Activated T-cell treated with anti-CD3 and anti-CD28 coated beads, Interleukin-2, amount 50 U/mL, for 48 hours (primary cell): ENCODE data around the gene CAVIN1.
"Not testable (repeated sequence)": the region's sequence is repeated elsewhere in the genome, so short reads cannot be mapped to it uniquely, and the experiment has no call there.

Experiments
- DNase-seq, 2 experiments: peaks; one replicate each; pipeline ENCODE4 v3.0.0-alpha.2; 2020

CAVIN1 gene

DNA sequence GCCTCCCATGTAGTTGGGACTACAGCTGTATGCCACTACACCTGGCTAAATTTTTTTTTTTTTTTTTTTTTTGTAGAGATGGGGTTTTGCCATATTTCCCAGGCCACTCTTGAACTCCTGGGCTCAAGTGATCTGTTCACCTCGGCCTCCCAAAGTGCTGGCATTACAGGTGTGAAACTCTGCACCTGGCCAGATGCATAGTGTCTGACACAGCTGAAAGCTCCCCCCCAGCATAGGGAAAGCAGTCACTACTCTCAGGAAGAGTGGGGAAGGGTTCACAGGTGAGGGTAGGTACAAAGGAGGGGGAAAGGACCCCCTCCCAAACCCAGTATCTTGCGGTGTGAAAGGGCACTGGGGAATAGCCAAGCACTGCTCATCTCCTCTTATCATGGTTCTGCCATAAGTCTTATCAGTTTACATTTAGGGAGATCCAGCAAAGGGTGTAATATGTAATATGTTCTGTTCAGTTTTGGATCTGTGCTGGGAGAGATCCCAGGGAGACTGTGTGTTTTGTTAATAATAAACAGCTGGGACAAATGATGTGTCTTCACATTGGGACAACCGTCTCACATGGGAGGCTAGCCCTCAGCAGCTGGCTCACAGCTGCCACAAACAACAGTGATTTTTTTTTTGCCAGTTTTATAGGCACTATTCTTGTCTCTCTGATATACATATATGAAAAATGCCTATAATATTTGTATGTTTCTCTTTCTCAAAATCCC, 6.8 kb upstream of the CAVIN1 start:
- DNase-seq = no peak

DNA sequence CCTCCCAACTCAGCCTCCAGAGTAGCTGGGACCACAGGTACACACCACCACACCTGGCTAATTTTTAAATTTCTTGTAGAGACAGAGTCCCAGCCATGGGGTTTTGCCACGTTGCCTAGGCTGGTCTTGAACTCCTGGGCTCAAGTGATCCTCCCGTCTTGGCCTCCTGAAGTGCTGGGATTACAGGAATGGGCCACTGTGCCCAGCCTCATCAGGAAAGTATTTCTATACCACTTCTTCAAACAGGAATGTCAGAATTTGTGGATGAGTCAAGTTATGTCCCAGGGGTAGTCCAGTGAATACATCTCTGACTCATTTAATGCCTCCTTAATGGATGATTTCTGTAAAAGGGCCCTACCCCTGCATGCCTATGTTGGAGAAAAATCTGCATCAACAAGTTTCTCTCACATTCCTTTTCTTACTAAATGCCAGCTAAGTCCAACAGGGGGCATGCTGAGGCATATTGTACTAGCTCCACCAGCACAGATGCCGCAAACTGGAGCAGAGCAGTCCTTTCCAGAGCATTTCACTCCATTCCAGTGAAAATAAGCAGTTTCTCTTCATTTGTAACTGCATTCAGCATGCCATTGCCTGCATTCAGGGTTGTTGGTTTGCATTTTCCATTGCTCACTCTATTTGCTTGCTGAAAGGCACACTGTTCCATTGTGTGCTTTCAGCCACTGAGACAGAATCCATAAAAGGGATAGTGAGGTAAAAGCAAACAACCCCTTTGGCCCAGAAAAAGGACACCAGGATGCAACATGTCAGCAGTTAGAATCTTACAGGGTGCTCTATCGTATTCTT, 5.3 kb upstream of the CAVIN1 start:
- DNase-seq = no peak

DNA sequence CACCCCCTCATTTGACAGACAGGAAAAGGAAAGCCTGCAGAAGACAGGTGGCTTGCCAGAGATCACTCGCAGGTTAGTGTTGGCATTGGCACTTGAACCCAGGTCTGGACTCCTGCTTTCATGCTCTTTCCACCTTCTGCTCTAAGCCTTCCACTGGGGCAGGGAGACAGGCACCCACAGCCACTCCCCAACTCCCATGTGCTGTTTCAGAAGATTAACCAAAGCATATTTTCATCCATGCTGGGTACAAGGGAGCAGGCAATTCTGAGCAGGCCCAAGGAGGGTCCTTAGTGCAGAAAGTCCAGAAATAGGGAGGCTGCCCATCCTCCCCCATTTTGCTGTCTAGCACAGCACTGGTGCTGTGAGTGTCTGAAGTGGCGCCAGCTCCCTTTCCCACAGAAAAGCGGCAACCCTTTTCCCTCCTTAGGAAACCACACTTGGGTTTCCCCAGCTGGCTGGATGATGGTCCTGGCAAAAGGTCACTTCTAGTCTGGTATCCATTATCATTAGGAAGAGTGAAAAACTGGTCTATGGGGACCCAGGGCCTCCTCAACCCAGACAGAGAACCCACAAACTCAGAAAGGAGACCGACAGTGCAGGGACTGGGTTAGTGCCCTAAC, 2.0 kb upstream of the CAVIN1 start:
- DNase-seq = no peak

DNA sequence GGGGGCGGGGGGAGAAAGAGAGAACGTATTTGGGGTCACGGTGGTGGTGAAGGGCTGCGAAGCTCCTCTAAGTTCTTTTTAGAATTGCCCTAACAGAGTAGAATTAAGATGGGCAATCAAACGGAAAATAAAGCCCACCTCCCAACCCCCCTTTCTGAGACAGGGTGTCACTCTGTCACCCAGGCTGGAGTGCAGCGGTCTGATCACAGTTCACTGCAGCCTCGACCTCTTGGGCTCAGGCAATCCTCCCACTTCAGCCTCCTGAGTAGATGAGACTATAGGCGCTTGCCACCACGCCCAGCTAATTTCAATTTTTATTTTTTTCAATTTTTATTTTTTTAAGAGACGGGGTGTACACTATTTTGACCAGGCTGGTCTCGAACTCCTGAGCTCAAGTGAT, 710 bp upstream of the CAVIN1 start:
- no peak for DNase-seq

DNA sequence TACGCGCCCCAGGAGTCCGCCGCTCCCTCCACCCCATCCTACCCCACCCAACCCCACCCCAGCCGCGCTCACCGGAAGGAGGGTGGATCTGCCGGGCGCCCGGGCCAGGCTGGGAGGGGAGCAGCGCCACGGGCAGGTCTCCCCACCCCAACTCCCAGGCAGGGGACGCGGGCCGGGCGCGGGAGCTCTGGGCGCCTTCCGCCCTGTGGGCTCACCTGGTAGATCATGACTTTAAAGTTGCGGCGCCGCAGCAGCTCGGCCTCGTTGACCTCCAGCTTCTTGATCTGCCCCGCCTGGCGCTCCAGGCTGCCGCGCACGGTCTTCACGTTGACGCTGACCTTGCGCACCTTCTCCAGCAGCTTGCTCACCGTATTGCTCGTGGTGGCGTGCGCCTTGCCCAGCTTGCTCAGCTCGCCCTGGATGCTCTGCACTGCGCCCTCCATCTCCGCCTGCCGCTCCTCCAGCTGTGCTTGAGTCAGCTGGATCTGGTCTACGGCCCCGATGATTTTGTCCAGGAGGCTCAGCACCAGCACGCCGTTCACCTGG, 571 bp downstream of the CAVIN1 start:
- peak; percentile 58 to 63 for DNase-seq

DNA sequence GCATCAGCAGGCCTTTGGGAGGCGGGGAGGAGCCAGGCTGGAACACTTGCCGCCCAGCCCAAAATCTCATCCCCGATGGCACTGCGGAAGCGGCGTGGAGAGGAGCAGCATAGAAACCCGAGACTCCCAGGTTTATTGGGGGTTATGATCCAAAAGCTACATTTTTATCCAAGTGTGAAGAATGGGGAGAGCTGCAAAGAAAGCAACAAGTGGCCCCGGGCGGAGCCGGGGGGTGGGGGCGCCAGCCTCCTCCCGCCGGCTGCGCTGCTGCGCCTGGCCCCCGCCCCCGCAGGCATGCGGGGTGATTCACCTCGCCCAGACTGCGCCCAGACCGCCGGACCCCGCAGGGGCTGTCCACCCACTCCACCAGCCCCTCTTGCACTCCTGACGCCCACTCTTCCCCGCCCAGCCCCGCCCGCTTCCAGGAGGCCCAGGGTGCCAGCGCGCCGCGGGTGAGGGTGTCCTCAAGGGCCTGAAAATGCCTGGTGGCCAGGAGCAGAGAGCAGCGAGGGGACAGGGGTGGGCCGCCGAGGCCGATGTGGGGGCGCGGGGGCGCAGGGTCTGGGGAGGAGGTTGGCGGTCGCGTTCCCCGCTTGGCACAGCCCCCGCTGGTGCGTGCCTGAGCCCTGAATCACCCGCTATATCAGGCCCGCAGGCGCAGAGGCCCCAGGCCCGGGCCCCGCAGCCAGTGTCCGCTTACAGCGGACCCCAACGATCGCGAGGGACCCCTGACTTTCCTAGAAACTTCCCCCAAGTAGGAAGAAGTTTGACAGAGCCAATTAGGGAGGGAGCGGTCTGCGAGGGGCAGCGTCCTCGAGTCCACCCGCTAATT, 1.3 kb downstream of the CAVIN1 start:
- DNase-seq = peak in 1 of 2 experiments; percentile 51

DNA sequence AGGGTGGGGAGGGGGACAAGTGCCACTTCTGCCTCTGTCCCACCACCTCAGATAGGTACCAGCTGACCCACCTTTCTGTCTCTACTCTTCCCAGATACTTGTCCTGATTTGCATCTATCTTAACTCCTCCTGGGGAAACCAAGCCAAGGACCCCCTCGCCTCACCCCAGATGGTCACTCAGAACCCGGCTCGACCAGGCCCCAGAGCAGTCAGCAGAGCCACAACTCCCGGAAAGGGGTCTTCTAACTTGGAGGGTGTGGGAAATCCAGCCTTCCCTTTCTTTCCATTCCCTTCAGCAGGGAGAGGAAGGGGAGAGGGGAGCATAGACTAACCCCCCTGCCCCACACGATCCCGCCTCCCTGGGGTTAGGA, 1.9 kb downstream of the CAVIN1 start:
- DNase-seq = no peak

DNA sequence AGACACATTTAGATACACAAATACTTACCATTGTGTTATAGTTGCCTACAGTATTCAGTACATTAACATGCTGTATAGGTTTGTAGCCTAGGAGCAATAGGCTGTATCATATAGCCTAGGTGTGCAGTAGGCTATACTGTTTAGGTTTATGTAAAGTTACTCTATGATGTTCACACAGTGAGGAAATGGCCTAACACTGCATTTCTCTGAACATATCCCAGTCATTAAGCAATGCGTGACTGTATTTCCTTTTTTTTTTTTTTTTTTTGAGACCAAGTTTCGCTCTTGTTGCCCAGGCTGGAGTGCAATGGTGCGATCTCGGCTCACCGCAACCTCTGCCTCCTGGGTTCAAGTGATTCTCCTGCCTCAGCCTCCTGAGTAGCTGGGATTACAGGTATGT, 5.1 kb downstream of the CAVIN1 start:
- not testable (repeated sequence) for DNase-seq

DNA sequence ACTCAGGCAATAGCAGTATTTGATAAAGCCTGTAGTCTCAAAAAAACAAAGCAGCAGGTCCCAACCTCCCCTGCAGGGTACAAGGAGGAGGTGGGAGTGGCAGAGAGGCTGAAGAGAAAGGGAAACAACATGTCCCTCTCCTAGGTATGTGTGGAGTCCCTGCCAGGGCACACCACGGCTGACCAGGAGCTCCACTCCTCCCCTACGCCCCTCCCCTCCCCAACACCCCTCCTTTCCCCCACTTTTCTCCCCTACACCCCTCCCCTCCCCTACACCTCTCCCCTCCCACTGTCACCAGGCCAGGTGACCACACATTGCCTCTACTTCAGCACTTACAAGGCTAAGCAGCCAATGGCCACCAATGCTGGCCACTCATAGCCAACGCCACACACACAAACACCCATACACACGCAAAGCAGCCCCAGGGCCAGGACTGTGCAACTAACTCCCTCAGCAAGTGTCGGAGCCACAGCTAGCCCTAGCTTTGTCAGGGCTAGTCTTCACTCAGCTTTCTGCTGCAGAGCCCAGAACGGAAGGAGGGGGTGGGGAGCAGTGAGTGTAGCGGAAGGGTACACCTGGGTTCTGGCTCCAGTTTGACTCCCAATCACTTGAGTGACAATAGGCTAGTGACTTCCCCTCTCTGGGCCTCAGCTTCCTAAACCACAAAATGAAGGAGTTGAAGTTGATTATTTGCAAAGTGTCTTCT, 8.2 kb downstream of the CAVIN1 start:
- DNase-seq = peak; percentile 67 to 70

DNA sequence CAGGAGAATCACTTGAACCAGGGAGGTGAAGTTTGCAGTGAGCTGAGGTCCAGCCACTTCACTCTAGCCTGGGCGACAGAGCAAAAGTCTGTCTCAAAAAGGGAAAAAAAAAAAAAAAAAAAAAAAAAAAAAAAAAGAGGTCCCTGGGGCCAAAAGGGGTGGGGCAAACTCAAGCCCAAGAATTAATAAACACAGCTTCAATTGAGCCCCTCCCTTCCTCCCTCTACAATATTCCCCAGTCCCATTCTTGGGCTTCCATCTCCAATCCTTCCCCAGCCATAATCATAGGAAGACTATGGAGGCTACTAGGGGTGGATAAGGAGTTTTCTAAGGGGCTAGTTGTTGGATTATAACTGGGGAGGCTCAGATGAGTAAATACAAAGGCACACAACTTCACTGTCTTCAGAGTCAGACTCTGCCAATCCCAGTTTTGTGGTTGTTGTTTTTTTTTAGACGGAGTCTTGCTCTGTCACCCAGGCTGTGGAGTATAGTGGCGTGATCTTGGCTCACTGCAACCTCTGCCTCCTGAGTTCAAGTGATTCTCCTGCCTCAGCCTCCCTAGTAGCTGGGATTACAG, 9.5 kb downstream of the CAVIN1 start:
- DNase-seq = no peak

DNA sequence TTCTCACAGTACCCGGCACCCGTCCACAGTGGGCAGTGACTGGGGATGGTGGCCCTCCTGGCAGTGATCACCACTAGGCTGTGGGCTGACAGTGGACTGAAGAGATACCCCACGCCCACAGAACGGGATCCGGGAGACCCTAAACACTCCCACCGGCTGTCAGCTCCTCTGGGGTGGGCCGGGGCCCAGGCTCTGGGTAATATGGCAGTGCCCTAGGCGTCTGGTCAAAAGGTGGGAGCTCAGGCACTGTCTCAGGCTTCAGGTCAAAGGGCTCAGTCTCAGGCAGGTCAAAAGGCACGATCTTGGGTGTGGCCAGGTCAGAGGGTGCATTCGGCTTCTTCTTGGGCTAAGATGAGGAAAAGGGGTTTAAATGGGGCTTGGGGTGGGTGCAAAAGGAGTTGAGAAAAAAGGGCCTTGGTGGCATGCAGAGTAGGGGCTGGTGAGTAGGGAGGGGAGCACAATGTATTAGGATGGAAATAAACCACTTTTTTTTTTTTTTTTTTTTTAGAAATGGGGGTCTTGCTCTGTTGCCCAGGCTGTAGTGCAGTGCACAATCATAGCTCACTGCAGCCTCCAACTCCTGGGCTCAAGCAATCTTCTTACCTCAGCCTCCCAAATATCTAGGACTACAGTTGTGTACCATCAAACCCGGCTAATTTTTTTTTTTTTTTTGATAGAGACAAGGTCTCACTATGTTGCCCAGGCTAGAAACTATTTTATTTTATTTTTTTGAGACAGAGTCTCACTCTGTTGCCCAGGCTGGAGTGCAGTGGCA, 11.0 kb downstream of the CAVIN1 start:
- DNase-seq = no peak

DNA sequence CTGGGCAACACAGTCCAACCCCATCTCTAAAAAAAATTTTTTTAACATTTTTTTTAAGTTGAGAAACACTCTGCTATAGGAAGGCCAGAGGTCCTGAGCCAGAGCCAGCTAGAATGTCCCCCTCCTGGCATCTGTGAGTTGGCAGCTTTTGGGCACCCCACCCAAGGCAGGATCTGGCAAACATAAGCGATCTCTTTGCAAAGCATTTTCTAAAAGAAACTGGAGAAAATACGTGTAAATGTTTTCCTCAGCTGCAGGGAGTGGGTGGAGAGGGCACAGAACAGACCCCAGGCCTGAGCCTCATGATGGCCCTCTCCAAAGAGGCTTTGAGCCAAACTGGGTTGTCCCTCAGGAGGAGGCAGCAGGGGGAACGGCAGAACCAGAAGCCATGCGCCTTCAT, 11.7 kb downstream of the CAVIN1 start:
- DNase-seq = no peak

DNA sequence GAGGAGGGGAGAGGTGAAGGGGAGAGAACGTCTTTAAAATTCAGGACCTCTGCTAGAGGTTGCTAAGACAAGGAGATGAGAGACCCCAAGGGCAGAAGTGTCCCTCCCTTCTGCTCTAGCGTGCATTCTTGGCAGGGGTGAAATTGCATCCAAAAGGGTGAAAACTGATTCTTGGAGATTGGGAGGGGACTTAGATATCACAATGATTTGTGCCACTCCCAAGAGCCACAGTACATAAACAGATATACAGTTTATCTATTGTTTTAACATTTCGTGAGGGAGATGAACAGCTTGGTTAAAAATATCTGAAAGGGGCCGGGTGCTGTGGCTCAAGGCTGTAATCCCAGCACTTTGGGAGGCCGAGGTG, 12.8 kb downstream of the CAVIN1 start:
- no peak for DNase-seq

DNA sequence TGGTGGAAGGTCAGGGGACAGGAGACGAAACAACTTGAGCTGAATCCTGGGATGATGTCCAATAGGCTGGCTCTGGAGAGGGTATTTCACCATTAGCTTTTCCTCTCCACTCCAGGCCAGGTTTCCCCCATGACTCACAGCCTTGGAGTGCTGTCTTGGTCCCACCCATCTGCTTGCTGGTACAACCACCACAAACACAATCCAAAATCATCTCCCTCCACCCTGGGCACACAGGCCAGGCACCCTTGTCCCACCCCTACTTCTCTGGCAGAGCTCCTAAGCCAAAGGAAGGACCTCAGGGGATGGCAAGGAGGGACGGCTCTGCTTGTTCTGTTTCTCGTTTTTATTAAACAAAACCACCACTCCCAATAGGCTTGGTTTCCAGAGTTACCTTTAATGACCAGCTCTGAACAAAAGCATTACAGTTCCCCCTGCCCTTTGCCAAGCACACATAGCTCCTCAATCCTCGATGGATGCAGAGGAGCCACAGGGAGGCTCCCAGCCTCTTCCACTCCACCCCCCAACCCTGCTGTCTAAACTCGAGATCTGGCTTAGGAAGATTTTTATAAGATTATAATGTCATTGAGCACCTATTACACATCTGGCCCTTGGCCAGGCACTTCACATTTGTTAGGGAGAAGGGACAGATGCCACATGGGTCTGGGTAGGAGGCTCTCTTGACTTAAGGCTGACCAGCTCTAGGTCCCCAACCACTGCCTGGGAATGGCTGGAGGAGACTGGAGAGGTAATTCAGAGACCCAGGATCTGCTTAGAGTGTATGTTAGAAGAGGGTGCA, 13.3 kb downstream of the CAVIN1 start:
- DNase-seq = no peak

DNA sequence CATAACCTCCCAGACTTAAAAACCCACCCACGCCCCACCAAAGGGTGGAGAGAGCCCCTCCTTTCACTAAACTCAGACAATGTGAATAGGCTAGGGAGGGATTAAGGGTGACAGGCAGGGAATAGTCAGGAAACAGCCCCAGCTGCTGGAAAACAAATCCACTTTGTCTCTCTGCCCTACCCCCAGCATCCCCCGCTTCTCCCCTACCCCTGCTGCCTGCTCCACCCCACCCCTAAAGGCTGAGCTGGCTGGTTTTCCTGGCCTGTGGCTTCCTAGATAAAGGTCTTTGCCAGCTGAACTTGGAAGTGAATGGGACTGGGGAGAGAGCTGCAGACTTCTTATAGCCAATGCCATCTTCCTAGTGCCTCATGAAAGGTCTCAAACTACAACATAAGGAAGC, 15.0 kb downstream of the CAVIN1 start:
- DNase-seq = no peak

DNA sequence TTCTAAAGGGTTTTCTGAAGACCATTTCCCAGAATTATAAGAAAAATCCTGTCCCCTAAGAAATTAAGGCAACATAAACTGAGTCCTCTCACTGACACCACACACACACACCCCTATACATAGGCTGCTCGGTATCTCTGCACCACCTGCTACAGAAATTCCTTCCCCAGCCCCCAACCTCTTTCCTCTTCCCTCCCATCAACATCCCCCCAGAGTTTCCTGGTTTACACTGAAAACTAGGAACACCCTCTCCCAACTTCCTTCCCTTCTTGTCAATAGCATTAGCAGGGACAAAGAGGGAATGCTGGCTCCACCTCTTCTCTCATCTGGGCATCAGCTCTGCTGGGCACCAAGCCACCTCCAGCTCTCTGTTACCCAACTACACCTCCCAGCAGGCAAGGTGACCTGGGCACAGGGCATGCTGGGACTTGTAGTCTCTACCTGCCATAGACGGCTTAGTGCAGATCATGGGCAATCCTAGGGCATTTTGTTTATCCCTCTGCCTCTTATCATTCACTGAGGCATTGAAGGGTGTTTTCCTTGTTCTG, 15.7 kb downstream of the CAVIN1 start:
- peak; percentile 49 to 68 for DNase-seq

DNA sequence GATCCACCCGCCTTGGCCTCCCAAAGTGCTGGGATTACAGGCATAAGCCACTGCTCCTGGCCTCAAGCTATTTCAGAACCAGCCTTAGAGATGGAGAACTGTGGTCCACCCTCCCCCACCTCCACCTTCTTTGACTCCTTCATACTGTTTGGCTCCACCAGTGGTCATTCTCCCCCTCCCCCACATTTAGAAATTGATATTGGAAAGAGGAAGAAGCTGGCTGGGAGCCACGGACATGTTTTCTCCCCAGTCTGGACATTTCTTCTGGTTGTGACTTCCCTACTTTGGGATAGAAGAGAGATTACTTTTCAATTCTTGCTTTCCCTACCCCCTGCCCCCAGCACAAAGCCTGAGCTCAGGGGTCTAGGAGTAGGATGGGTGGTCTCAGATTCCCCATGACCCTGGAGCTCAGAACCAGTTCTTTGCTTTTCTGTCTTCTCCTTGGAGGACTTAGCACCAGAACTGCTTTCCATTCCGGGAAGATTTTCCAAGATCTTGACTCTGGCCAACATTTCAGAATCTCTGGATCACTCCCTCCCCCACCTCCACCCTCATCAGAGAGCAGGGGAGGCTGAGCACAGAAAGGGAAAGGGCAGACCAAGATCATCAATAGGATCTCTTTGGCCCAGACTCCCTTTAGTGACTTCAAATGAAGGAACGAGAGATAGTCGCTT, 16.3 kb downstream of the CAVIN1 start:
- DNase-seq = no peak

DNA sequence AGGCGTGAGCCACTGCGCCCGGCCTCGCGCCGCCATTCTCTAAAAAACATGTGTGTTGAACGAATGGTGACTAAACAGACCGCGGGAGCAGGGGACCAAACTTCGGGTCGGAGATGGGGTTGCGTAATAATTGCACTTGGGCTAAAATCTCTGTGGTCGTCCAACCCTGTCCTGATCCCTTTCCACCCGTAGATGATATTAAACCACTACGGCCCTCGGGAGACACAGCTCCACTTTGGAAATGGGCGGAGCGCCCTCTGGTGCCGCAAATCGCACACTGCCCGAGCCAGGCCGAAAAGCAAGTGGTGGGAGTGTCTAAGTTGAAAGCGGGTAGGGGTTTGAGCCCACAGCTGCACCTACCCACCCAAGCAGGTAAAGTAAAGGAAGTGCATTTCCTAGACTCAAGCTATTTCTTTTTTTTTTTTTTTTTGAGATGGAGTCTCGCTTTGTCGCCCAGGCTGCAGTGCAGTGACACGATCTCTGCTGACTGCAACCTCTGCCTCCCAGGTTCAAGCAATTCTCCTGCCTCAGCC, 17.0 kb downstream of the CAVIN1 start:
- DNase-seq = peak; percentile 94 to 96

DNA sequence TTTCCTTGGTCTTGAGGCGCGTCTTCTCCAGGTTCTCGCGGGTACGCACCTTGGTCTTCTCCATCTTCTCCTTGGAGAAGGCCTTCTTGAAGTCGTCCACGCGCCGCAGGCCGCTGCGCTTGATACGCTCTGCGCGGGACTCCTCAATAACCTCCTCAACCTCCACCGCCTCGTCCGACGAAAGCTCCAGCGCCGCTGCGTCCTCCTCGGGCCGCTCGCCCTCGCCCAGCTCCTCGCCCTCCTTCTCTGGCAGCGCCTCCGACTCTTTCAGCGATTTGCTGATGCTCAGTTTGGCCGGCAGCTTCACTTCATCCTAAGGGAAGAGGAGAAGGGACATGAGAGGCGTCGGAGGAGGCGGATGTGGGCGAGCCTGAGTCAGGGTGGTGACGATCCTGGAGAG, 18.0 kb downstream of the CAVIN1 start:
- no peak for DNase-seq
